ENCODE data around the gene DLGAP4.

DNA sequence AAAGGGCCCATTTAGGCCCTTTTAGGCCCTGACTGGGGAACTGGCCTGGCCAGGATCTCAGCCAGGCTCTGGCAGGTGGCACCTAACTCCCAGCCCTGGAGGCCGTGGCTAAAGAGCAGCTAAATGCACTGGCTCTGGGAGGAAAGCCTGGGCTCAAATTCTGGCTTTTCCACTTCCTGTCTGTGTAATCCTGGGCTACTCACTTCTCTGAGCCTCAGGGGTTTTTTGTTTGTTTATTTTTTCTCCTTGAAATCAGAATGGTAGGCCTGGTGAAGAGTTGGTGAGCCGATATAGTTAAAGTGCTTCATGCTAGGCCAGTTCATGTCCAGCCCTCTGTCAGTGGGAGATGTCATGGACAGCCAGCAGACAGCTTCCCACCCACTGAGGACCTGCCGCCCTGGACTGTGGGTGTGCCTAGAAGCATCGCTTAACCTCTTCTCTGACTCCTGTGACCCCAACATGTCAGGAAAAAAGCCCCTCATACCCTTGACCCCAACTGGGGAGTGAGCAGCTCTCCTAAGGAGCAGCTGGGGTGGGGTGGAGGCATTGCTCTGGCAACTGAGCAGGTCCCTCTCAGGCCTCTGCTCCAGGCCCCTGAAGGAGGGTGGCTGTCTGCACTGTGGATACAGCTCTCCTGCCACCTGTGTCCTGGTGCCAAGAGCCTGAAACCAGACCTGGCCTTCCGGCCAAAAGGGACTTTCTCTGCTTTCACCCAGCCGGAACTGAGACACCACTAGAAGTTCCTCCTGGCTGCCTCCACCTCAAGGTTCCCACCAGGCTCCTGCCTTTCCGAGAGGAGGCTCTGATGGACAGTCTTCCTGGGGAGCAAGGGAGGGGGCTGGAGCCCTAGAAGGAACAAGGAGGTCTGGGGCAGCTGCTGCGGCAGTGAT is 178.0 kb downstream of the DLGAP4 start:
- TF ChIP-seq ZNF70 (CRISPR knock-in tag; IDR thresholded peaks at IDR 0.05), result no peak
- no peak for TF ChIP-seq ESRRG (CRISPR knock-in tag; IDR thresholded peaks at IDR 0.05)
- TF ChIP-seq, protein P1, sequence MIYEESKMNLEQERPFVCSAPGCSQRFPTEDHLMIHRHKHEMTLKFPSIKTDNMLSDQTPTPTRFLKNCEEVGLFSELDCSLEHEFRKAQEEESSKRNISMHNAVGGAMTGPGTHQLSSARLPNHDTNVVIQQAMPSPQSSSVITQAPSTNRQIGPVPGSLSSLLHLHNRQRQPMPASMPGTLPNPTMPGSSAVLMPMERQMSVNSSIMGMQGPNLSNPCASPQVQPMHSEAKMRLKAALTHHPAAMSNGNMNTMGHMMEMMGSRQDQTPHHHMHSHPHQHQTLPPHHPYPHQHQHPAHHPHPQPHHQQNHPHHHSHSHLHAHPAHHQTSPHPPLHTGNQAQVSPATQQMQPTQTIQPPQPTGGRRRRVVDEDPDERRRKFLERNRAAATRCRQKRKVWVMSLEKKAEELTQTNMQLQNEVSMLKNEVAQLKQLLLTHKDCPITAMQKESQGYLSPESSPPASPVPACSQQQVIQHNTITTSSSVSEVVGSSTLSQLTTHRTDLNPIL (CRISPR knock-in tag; IDR thresholded peaks at IDR 0.05; ENCODE audit: low read depth), result no peak
- TF ChIP-seq ZFP3 (CRISPR knock-in tag; IDR thresholded peaks at IDR 0.05), result no peak
- no peak for TF ChIP-seq ZNF565 (CRISPR knock-in tag; conservative IDR thresholded peaks at IDR 0.05; ENCODE audit: low read depth)

Data from SK-N-SH treated with all-trans-retinoic acid at 6 μM for 48 hours (cell line).